Breast epithelium (tissue), 4 donors: ENCODE measurements around the gene STAC2. TPM values are rescaled to one million over a fixed set of nuclear protein-coding genes. Genes with fewer than 3 reads are reported as not detected.
A peak's percentile ranks its signal among the peaks of the same experiment; 100 is the strongest.

Experiments
- DNase-seq, 2 donors: peaks; one replicate each; pipeline ENCODE4 v3.0.0-alpha.2; 2019; ENCODE audit warnings: low spot score in 2 of 2
- H3K27ac ChIP-seq, 2 donors: fragments of 200-600 bp; sonication (generic) in 1 of 2; one replicate each; pipeline ENCODE4 v1.5.1; 2016 to 2019; ENCODE audit warnings: mild to moderate bottlenecking in 1 of 2
- H3K27me3 ChIP-seq, 2 donors: fragments of 200-600 bp; sonication (generic) in 1 of 2; one replicate each; pipeline versions ENCODE4 v1.5.1 to v1.6.0; 2017 to 2019; ENCODE audit warnings: control low read depth in 1 of 2, mild to moderate bottlenecking in 1 of 2
- H3K36me3 ChIP-seq: fragments of 200-600 bp; one replicate; pipeline ENCODE4 v1.5.1; 2019
- H3K4me1 ChIP-seq, 2 donors: fragments of 200-600 bp; sonication (generic); one replicate each; pipeline ENCODE4 v1.5.1; 2016 to 2019; ENCODE audit warnings: control low read depth in 1 of 2
- H3K4me3 ChIP-seq, 3 donors: fragments of 200-600 bp; sonication (generic); 1 replicate in 2 of 3; 2 replicates in 1 of 3; pipeline ENCODE4 v1.5.1; 2016 to 2019; ENCODE audit warnings: mild to moderate bottlenecking in 3 of 3, moderate library complexity in 2 of 3
- H3K9me3 ChIP-seq, 2 donors: fragments of 200-600 bp; sonication (generic) in 1 of 2; one replicate each; pipeline ENCODE4 v1.5.1; 2016 to 2019; ENCODE audit warnings: control low read depth in 1 of 2
- POLR2A ChIP-seq: fragments of 450-650 bp; IDR thresholded peaks from one replicate; pipeline ENCODE4 v1.6.1; 2016; ENCODE audit warnings: antibody characterized with exemption, mild to moderate bottlenecking, moderate library complexity
- POLR2AphosphoS5 ChIP-seq, 3 donors: sonication (generic); formaldehyde crosslinking; IDR thresholded peaks; one replicate each; pipeline ENCODE4 v1.6.1; 2017; ENCODE audit warnings: antibody characterized with exemption in 3 of 3
- intact Hi-C: fragments of 100-400 bp; cut with DNase I; formaldehyde crosslinking; loops from one replicate; pipeline ENCODE4 v1.15.1; 2023; ENCODE audit warnings: low total_unique reads
- total RNA-seq, 3 donors: library from RNA; depleted of rRNA; stranded (reverse); fragments of >200 nt; gene quantifications; one replicate each; pipeline ENCODE4 v1.1.0, GENCODE V29; 2016
- TF ChIP-seq, protein P1 (sequence below), 3 donors: fragments of 450-650 bp; IDR thresholded peaks; one replicate each; pipeline ENCODE4 v1.5.1; 2016 to 2017; ENCODE audit warnings: antibody characterized with exemption in 3 of 3, mild to moderate bottlenecking in 3 of 3, moderate library complexity in 3 of 3

STAC2 gene
- total RNA-seq, 3 donors from 2014 or later, result 26.5 to 121 TPM; not detected in 1

DNA sequence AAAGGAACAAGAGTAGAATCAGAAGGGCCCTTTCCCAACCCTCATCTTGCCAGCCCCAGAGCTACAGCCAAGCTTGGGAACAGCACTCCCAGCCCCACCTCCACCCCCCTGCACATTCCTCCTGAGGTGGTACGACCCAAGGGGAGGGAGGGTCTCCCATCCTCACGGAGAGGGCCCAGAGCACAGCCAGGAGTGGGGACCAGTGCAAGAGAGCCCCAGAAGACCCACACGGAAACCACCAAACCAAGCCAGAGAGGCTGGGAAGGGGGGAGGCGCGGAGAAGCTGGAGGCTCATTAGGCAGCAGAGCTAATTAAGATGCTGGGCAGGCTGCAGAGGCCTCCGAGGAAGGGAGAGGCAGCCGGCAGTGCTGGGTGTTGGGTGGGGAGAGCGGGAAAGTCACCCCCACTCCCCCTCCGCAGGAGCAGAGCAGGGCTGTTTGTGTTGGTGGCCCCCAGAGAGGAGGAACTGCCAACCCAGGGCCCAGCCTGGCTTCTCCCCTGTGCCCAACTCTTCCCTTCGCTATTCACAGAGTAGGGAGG, 30.7 kb downstream of the STAC2 start:
- H3K9me3 ChIP-seq, result no peaks in the 10 kb centered on the region
- no peak for DNase-seq
- H3K36me3 ChIP-seq, result no peaks in the 10 kb centered on the region
- peaks cover 0 to 14% of the 10 kb centered on the region in 2 donors for H3K4me1 ChIP-seq
- H3K4me3 ChIP-seq, result no peak overlapping the region
- no peaks in the 10 kb centered on the region for H3K27me3 ChIP-seq
- intact Hi-C loops, result no loop called here
- peak overlapping the region; percentile 54 to 97 for H3K27ac ChIP-seq
- no peak for TF ChIP-seq POLR2AphosphoS5 (IDR thresholded peaks at IDR 0.05)
- TF ChIP-seq POLR2A, result no peak
- TF ChIP-seq, protein P1, sequence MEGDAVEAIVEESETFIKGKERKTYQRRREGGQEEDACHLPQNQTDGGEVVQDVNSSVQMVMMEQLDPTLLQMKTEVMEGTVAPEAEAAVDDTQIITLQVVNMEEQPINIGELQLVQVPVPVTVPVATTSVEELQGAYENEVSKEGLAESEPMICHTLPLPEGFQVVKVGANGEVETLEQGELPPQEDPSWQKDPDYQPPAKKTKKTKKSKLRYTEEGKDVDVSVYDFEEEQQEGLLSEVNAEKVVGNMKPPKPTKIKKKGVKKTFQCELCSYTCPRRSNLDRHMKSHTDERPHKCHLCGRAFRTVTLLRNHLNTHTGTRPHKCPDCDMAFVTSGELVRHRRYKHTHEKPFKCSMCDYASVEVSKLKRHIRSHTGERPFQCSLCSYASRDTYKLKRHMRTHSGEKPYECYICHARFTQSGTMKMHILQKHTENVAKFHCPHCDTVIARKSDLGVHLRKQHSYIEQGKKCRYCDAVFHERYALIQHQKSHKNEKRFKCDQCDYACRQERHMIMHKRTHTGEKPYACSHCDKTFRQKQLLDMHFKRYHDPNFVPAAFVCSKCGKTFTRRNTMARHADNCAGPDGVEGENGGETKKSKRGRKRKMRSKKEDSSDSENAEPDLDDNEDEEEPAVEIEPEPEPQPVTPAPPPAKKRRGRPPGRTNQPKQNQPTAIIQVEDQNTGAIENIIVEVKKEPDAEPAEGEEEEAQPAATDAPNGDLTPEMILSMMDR (IDR thresholded peaks at IDR 0.05), result no peak

- H3K4me3 ChIP-seq, result no peak overlapping the region
- H3K4me1 ChIP-seq, result peaks cover 0 to 14% of the 10 kb centered on the region in 2 donors
- no peaks in the 10 kb centered on the region for H3K36me3 ChIP-seq
- DNase-seq, result no peak
- intact Hi-C loops, result no loop called here
- peak overlapping the region in 1 of 2 donors; percentile 97 for H3K27ac ChIP-seq
- no peaks in the 10 kb centered on the region for H3K27me3 ChIP-seq
- H3K9me3 ChIP-seq, result no peaks in the 10 kb centered on the region
- TF ChIP-seq POLR2AphosphoS5 (IDR thresholded peaks at IDR 0.05) (no peak), POLR2A (no peak)
- TF ChIP-seq, protein P1 (IDR thresholded peaks at IDR 0.05), result no peak
Observed at GRCh38 chr17:39194089-39194984, 31.4 kb downstream of the STAC2 start.

GRCh38 chr17:39193346-39193745, 32.4 kb downstream of the STAC2 start:
- Histone ChIP-seq H3K27ac (no peak overlapping the region), H3K4me1 (peaks cover 0 to 14% of the 10 kb centered on the region in 2 donors), H3K36me3 (no peaks in the 10 kb centered on the region), H3K27me3 (no peaks in the 10 kb centered on the region), H3K9me3 (no peaks in the 10 kb centered on the region), H3K4me3 (no peak overlapping the region)
- intact Hi-C loops, result no loop called here
- no peak for DNase-seq
- no peak for TF ChIP-seq POLR2AphosphoS5 (IDR thresholded peaks at IDR 0.05)
- TF ChIP-seq, protein P1 (IDR thresholded peaks at IDR 0.05), result no peak
- no peak for TF ChIP-seq POLR2A

GRCh38 chr17:39192901-39193300, 32.8 kb downstream of the STAC2 start:
- TF ChIP-seq POLR2A (no peak), POLR2AphosphoS5 (IDR thresholded peaks at IDR 0.05) (no peak)
- TF ChIP-seq, protein P1 (IDR thresholded peaks at IDR 0.05), result no peak
- H3K36me3 ChIP-seq, result no peaks in the 10 kb centered on the region
- H3K27ac ChIP-seq, result no peak overlapping the region
- H3K4me1 ChIP-seq, result peaks cover 0 to 12% of the 10 kb centered on the region in 2 donors
- no peaks in the 10 kb centered on the region for H3K9me3 ChIP-seq
- no peak overlapping the region for H3K4me3 ChIP-seq
- no peak for DNase-seq
- no peaks in the 10 kb centered on the region for H3K27me3 ChIP-seq
- intact Hi-C loops, result no loop called here
